Activated CD8-positive, alpha-beta T cell treated with anti-CD3 and anti-CD28 coated beads for 36 hours (primary cell): ENCODE results near the gene QPRT. TPM values are rescaled to one million over a fixed set of nuclear protein-coding genes. Genes with fewer than 3 reads are reported as not detected.
"Not testable (repeated sequence)": the region's sequence is repeated elsewhere in the genome, so short reads cannot be mapped to it uniquely, and the experiment has no call there.

Experiments used
- ATAC-seq: fragments of 200-7000 bp; cut with Tn5 transposase; one replicate; pipeline ENCODE4 v1.10.0; 2021; ENCODE audit warnings: mild to moderate bottlenecking, moderate library complexity
- CTCF ChIA-PET: fragments of 350-600 bp; sonication (Branson Sonifier 250); formaldehyde crosslinking; loops from one replicate; lab custom pipeline; 2021; ENCODE audit warnings: antibody characterized with exemption; lab: Charles Lee
- POLR2A ChIA-PET: fragments of 350-600 bp; sonication (Branson Sonifier 250); formaldehyde crosslinking; loops from one replicate; lab custom pipeline; 2021; ENCODE audit warnings: antibody characterized with exemption; lab: Charles Lee
- DNase-seq: peaks from one replicate; pipeline ENCODE4 v3.0.0-alpha.2; 2020
- H3K27ac Mint-ChIP-seq: one replicate; pipeline ENCODE4 v1.8.0; 2021; ENCODE audit warnings: mild to moderate bottlenecking, mixed read lengths
- H3K27me3 Mint-ChIP-seq: one replicate; pipeline ENCODE4 v1.8.0; 2021; ENCODE audit warnings: mixed read lengths
- H3K36me3 Mint-ChIP-seq: one replicate; pipeline ENCODE4 v1.8.0; 2021; ENCODE audit warnings: low read depth, mixed read lengths
- H3K4me1 Mint-ChIP-seq: one replicate; pipeline ENCODE4 v1.8.0; 2021; ENCODE audit warnings: low read depth, mixed read lengths
- H3K4me3 Mint-ChIP-seq: one replicate; pipeline ENCODE4 v1.8.0; 2021; ENCODE audit warnings: mild to moderate bottlenecking, moderate library complexity, mixed read lengths
- H3K9me3 Mint-ChIP-seq: one replicate; pipeline ENCODE4 v1.8.0; 2021; ENCODE audit warnings: mixed read lengths
- CTCF ChIP-seq: fragments of 200-600 bp; IDR thresholded peaks from one replicate; pipeline ENCODE4 v1.8.0; 2022; ENCODE audit warnings: antibody characterized with exemption, mild to moderate bottlenecking
- intact Hi-C: fragments of 100-400 bp; cut with micrococcal nuclease; formaldehyde crosslinking; loops from one replicate; pipeline ENCODE4 v1.10.0; 2022
- total RNA-seq, 2 experiments: library from RNA; stranded (reverse); gene quantifications; one replicate each; pipeline ENCODE4 v1.2.3, GENCODE V29; 2021

The QPRT gene
- total RNA-seq, 2 experiments from 2014 or later: 9.3 to 11.7 TPM

DNA sequence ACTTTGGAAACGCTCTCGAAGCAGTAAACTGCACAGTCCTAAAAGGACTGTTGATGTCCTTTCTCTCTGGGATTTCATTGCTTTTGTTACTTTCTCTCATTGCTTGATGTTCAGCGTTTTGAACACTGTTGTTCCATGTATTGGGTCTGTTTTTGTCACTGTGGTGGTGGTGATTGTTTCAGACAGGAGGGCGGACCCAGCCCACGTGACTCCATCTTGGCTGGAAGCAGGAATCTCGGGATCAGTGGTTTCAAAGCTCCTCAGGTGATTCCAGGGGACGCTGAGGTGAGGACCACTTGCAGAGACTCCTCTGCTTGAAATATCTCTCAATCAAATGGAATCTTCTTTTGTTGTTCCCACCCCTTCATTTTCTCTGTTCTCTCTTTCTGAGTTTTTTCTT is 48.5 kb downstream of the QPRT start:
- H3K36me3 Mint-ChIP-seq: peaks cover 2% of the 10 kb centered on the region
- peaks cover 4% of the 10 kb centered on the region for H3K9me3 Mint-ChIP-seq
- H3K27ac Mint-ChIP-seq: no peak overlapping the region
- H3K27me3 Mint-ChIP-seq: no peaks in the 10 kb centered on the region
- ChIA-PET CTCF (interaction anchor here (1.0 to 2.1 kb wide), 3 partner anchors 11 to 58 kb away, joined by 4 read pairs; no protein-coding TSS in a partner anchor), POLR2A (interaction anchor here (0.7 kb wide), 1 partner anchor 719 kb away, joined by 3 read pairs; no protein-coding TSS in a partner anchor)
- no peak overlapping the region for H3K4me3 Mint-ChIP-seq
- ATAC-seq (no peak), DNase-seq (no peak)
- peaks cover 34% of the 10 kb centered on the region for H3K4me1 Mint-ChIP-seq
- TF ChIP-seq CTCF: no peak
- intact Hi-C loops: no loop called here

GRCh38 chr16:29729116-29729521 is 50.1 kb downstream of the QPRT start:
- peaks cover 7% of the 10 kb centered on the region for H3K9me3 Mint-ChIP-seq
- ChIA-PET POLR2A (interaction anchor here (0.7 to 1.2 kb wide), 3 partner anchors 9 to 86 kb away, joined by 3 read pairs; partner anchors contain the start of gene PAGR1), CTCF (interaction anchor here (0.8 to 2.2 kb wide), 15 partner anchors 9 to 120 kb away, joined by 3 to 8 read pairs (median 4); partner anchors contain the start of gene QPRT)
- H3K4me3 Mint-ChIP-seq: no peak overlapping the region
- intact Hi-C loops: no loop called here
- peaks cover 33% of the 10 kb centered on the region for H3K4me1 Mint-ChIP-seq
- ATAC-seq: no peak
- H3K27ac Mint-ChIP-seq: no peak overlapping the region
- peaks cover 6% of the 10 kb centered on the region for H3K36me3 Mint-ChIP-seq
- DNase-seq: no peak
- peak; percentile 32 for TF ChIP-seq CTCF
- H3K27me3 Mint-ChIP-seq: no peaks in the 10 kb centered on the region

- DNase-seq: no peak
- Mint-ChIP-seq H3K4me1 (peaks cover 33% of the 10 kb centered on the region), H3K27me3 (no peaks in the 10 kb centered on the region), H3K9me3 (peaks cover 10% of the 10 kb centered on the region), H3K4me3 (no peak overlapping the region), H3K36me3 (peaks cover 8% of the 10 kb centered on the region), H3K27ac (peak overlapping the region; percentile 73)
- no peak for ATAC-seq
- ChIA-PET POLR2A (interaction anchor here (0.7 to 2.9 kb wide), 4 partner anchors 22 to 90 kb away, joined by 3 to 7 read pairs (median 3); partner anchors contain the start of gene MAZ), CTCF (interaction anchor here (1.0 to 2.2 kb wide), 4 partner anchors 56 to 118 kb away, joined by 3 to 7 read pairs (median 4); partner anchors contain the start of gene KIF22)
- no peak for TF ChIP-seq CTCF
- intact Hi-C loops: no loop called here
Observed at GRCh38 chr16:29730649-29731048, 51.7 kb downstream of the QPRT start.

DNA sequence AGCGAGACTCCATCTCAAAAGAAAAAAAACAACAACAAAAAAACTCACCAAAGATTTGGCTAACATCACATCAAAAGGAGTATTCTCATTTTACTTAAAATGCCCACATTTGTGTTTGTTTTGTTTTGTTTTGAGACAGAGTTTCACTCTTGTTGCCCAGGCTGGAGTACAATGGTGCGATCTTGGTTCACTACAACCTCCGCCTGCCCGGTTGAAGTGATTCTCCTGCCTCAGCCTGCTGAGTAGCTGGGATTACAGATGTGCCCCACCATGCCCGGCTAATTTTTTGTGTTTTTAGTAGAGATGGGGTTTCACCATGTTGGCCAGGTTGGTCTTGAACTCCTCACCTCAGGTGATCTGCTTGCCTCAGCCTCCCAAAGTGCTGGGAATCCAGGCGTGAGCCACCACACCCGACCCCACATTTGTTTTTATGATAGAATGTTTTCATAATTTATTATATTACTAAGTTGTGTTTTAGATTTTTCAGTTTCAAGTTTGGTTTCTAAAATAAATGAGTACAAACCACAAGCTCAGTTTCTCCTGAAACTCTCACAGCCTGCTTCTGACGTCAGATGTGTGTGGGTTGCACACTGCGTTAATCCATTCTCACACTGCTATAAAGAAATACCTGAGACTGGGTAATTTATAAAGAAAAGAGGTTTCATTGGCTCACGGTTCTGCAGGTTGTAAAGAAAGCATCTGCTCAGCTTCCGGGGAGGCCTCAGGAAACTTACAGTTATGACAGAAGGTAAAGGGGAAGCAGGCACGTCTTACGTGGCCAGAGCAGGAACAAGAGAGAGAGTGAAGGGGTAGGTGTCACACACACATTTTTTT is 53.0 kb downstream of the QPRT start:
- Mint-ChIP-seq H3K27ac (peak overlapping the region; percentile 93), H3K4me3 (peak overlapping the region; percentile 5), H3K4me1 (peaks cover 44% of the 10 kb centered on the region)
- DNase-seq (peak; percentile 98), ATAC-seq (peak; percentile 93)
- CTCF ChIA-PET: interaction anchor here (0.7 to 1.8 kb wide), 10 partner anchors 9 to 82 kb away, joined by 3 to 9 read pairs (median 4); partner anchors contain the start of gene KIF22
- POLR2A ChIA-PET: interaction anchor here (0.6 to 2.9 kb wide), 10 partner anchors 9 to 307 kb away, joined by 3 to 20 read pairs (median 3); partner anchors contain the start of gene MAZ
- H3K36me3 Mint-ChIP-seq, H3K9me3 Mint-ChIP-seq, H3K27me3 Mint-ChIP-seq, intact Hi-C loops: not testable (repeated sequence)

DNA sequence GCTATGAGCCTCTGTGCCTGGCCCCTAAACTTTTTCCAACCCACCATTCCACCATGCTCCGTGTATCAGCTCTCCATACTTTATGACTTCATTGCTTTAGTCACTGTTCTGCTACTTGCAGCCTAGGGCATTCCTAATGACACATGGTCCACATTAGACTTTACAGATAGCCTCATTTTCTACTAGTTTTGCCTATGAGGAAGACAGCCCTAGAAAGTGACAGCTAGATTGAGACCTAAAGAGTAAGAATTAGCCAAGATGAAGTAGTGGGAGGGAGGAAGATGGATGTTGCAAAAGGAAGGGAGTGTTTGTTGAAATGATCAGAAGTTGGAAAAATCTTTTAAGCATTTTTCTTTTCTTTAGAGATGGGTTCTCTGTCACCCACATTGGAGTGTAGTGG is 55.8 kb downstream of the QPRT start:
- Mint-ChIP-seq H3K27ac (peak overlapping the region; percentile 30), H3K4me3 (no peak overlapping the region), H3K36me3 (peaks cover 8% of the 10 kb centered on the region), H3K27me3 (no peaks in the 10 kb centered on the region), H3K9me3 (peaks cover 10% of the 10 kb centered on the region), H3K4me1 (peaks cover 61% of the 10 kb centered on the region)
- POLR2A ChIA-PET: interaction anchor here (1.4 to 1.5 kb wide), 2 partner anchors 9 to 55 kb away, joined by 5 to 8 read pairs; partner anchors contain the start of gene KIF22
- no peak for ATAC-seq
- DNase-seq: no peak
- CTCF ChIA-PET: interaction anchor here (1.2 kb wide), 1 partner anchor 55 kb away, joined by 3 read pairs; no protein-coding TSS in a partner anchor
- intact Hi-C loops: no loop called here
- TF ChIP-seq CTCF: no peak
